GM06990 (cell line): ENCODE results near the gene NRIP2.

Experiments
- DNase-seq: peaks from one replicate; pipeline ENCODE4 v3.0.0-alpha.2; 2011; ENCODE audit not compliant: insufficient read length; ENCODE audit errors: extremely low read depth
- H3K27me3 ChIP-seq: replicated peaks from 2 replicates; pipeline ENCODE4 v1.6.0; 2011; ENCODE audit warnings: low read length; ENCODE audit not compliant: control insufficient read depth, insufficient read depth
- H3K36me3 ChIP-seq: 2 replicates; pipeline ENCODE4 v1.5.1; 2011; ENCODE audit warnings: low read length; ENCODE audit not compliant: control insufficient read depth, insufficient read depth
- H3K4me3 ChIP-seq: replicated peaks from 2 replicates; pipeline ENCODE4 v1.5.1; 2011; ENCODE audit warnings: low read depth, mild to moderate bottlenecking, control low read depth, low read length
- CTCF ChIP-seq: IDR thresholded peaks from 2 replicates; pipeline ENCODE4 v1.5.1; 2011; ENCODE audit warnings: low read length, control low read depth, mild to moderate bottlenecking, inconsistent platforms; ENCODE audit not compliant: insufficient read depth, poor library complexity, severe bottlenecking

NRIP2 gene

GRCh38 chr12:2854669-2855453 lies 20.0 kb upstream of the NRIP2 start:
- Histone ChIP-seq H3K4me3 (no peak overlapping the region), H3K27me3 (no peaks in the 10 kb centered on the region)

GRCh38 chr12:2853626-2854025 lies 18.8 kb upstream of the NRIP2 start:
- no peak for DNase-seq
- peak; percentile 71 for TF ChIP-seq CTCF

More at GRCh38 chr12:2854669-2855453, 20.0 kb upstream of the NRIP2 start:
- no peak for DNase-seq
- TF ChIP-seq CTCF, result no peak
- H3K36me3 ChIP-seq, result peaks cover 10% of the 10 kb centered on the region

GRCh38 chr12:2851931-2852330 lies 17.1 kb upstream of the NRIP2 start:
- DNase-seq, result no peak
- H3K36me3 ChIP-seq, result peaks cover 2% of the 10 kb centered on the region; the same call in 1 of the 2 replicates
- H3K27me3 ChIP-seq, result no peaks in the 10 kb centered on the region
- no peak overlapping the region for H3K4me3 ChIP-seq
- no peak for TF ChIP-seq CTCF

More at GRCh38 chr12:2853626-2854025, 18.8 kb upstream of the NRIP2 start:
- H3K36me3 ChIP-seq, result peaks cover 6% of the 10 kb centered on the region
- no peak overlapping the region for H3K4me3 ChIP-seq
- no peaks in the 10 kb centered on the region for H3K27me3 ChIP-seq

GRCh38 chr12:2845280-2845679 lies 10.4 kb upstream of the NRIP2 start:
- H3K4me3 ChIP-seq, result no peak overlapping the region
- no peak for TF ChIP-seq CTCF
- DNase-seq, result no peak
- H3K36me3 ChIP-seq, result peaks cover 1% of the 10 kb centered on the region
- H3K27me3 ChIP-seq, result no peaks in the 10 kb centered on the region

GRCh38 chr12:2844786-2845185 lies 10.0 kb upstream of the NRIP2 start:
- Histone ChIP-seq H3K27me3 (no peaks in the 10 kb centered on the region), H3K4me3 (no peak overlapping the region), H3K36me3 (peaks cover 1% of the 10 kb centered on the region)
- no peak for TF ChIP-seq CTCF
- DNase-seq, result no peak

GRCh38 chr12:2842948-2843347 lies 8.1 kb upstream of the NRIP2 start:
- Histone ChIP-seq H3K4me3 (no peak overlapping the region), H3K27me3 (no peaks in the 10 kb centered on the region), H3K36me3 (peaks cover 1% of the 10 kb centered on the region)
- DNase-seq, result no peak
- no peak for TF ChIP-seq CTCF
